BLaER1 (cell line): ENCODE data around the gene ATP6AP2.

ENCODE experiments used
- H3K27ac ChIP-seq: shearing (Covaris generic); formaldehyde crosslinking; 2 replicates; pipeline ENCODE4 v1.8.1; 2022
- H3K27me3 ChIP-seq: shearing (Covaris generic); formaldehyde crosslinking; 2 replicates; pipeline ENCODE4 v1.8.1; 2022
- H3K36me3 ChIP-seq: shearing (Covaris generic); formaldehyde crosslinking; 2 replicates; pipeline ENCODE4 v1.8.1; 2022
- H3K4me1 ChIP-seq: shearing (Covaris generic); formaldehyde crosslinking; 2 replicates; pipeline ENCODE4 v1.8.1; 2022
- H3K4me2 ChIP-seq: shearing (Covaris generic); formaldehyde crosslinking; 2 replicates; pipeline ENCODE4 v1.8.1; 2022
- H3K4me3 ChIP-seq: shearing (Covaris generic); formaldehyde crosslinking; 2 replicates; pipeline ENCODE4 v1.8.1; 2022
- H3K9ac ChIP-seq: shearing (Covaris generic); formaldehyde crosslinking; 2 replicates; pipeline ENCODE4 v1.8.1; 2022
- H3K9me3 ChIP-seq: shearing (Covaris generic); formaldehyde crosslinking; 2 replicates; pipeline ENCODE4 v1.8.1; 2022
- H4K20me1 ChIP-seq: shearing (Covaris generic); formaldehyde crosslinking; 2 replicates; pipeline ENCODE4 v1.8.1; 2022
- Cebpa-rat ChIP-seq: shearing (Covaris generic); IDR thresholded peaks from 2 replicates; pipeline ENCODE4 v1.8.1; 2022

ATP6AP2 gene

DNA sequence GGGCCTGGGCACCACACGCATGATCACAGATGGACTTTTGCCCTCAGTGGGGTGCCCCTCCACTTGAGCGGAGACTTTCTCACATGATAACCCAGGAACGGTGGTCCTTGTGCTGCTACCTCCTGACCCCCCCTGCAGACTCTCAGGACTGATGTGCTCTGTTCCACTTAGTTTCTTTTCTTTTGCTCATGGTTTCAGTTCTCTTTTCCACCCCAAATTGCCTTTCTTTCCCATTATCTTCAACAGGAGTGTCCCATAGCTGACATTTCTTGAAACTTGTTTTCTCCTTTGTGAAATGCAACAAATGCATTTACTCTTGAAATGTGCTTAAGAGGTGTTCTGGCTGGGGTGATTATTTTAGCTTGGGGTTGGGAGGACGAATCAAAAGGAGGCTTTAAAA is 51.4 kb downstream of the ATP6AP2 start:
- Histone ChIP-seq H4K20me1 (peaks cover 48% of the 10 kb centered on the region), H3K27me3 (peaks cover 17% of the 10 kb centered on the region), H3K9ac (no peak overlapping the region), H3K9me3 (no peaks in the 10 kb centered on the region), H3K36me3 (peaks cover 86% of the 10 kb centered on the region), H3K4me1 (no peaks in the 10 kb centered on the region), H3K4me2 (no peak overlapping the region), H3K4me3 (no peak overlapping the region), H3K27ac (no peak overlapping the region)
- no peak for TF ChIP-seq Cebpa-rat

DNA sequence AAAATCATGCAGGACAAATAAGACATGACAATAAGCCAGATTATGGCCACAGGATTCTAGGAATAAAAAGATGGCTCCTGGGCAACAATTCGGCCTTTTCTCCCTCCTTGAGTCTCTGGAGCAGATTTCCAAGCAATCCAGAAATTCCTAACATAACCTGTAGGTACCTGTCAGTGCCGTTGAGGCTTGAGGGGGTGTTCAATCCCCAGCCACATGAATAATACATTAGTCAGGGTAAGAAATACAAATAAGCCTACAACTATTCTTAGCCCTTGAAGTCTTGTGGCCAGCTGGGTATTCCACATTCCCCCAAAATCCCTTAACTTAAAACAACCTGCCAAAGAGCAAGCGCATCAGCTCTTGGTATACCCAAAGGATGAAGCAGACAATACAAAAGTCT is 56.9 kb downstream of the ATP6AP2 start:
- H3K4me1 ChIP-seq, result no peaks in the 10 kb centered on the region
- no peaks in the 10 kb centered on the region for H3K9me3 ChIP-seq
- H3K4me2 ChIP-seq, result no peak overlapping the region
- H3K36me3 ChIP-seq, result peaks cover 80% of the 10 kb centered on the region
- peaks cover 33% of the 10 kb centered on the region for H3K27me3 ChIP-seq
- H3K27ac ChIP-seq, result no peak overlapping the region
- no peak for TF ChIP-seq Cebpa-rat
- no peak overlapping the region for H3K9ac ChIP-seq
- H4K20me1 ChIP-seq, result peaks cover 42% of the 10 kb centered on the region
- H3K4me3 ChIP-seq, result no peak overlapping the region

DNA sequence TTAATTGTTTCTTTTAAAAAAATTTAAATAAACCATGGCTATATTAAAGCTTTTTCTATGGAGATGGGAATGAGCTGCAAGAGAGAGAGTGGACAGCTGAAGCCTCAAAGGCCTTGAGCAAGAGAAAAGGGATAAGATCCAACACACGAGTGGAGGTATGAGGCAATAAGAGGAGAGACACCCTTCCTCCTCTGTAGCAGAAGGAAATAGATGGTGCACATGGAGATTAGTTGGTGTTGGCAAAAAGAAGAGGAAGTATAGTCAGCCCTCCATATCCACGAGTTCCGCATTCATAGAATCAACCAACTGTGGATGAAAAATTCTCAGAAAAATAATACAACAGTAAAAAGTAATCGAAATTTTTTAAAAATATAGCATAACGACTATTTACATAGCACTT is 63.4 kb downstream of the ATP6AP2 start:
- Histone ChIP-seq H3K27ac (peak overlapping the region; percentile 74), H3K9me3 (no peaks in the 10 kb centered on the region), H4K20me1 (peaks cover 11% of the 10 kb centered on the region; the same call in 1 of the 2 replicates), H3K4me1 (peaks cover 27% of the 10 kb centered on the region), H3K4me3 (peak overlapping the region; percentile 62), H3K9ac (no peak overlapping the region), H3K4me2 (peak overlapping the region; percentile 92), H3K36me3 (peaks cover 21% of the 10 kb centered on the region), H3K27me3 (0 out of 2 replicates have a peak, but pooled peaks cover under 1% of the 10 kb centered on the region)
- TF ChIP-seq Cebpa-rat, result peak; percentile 63; the same call in 1 of the 2 replicates

DNA sequence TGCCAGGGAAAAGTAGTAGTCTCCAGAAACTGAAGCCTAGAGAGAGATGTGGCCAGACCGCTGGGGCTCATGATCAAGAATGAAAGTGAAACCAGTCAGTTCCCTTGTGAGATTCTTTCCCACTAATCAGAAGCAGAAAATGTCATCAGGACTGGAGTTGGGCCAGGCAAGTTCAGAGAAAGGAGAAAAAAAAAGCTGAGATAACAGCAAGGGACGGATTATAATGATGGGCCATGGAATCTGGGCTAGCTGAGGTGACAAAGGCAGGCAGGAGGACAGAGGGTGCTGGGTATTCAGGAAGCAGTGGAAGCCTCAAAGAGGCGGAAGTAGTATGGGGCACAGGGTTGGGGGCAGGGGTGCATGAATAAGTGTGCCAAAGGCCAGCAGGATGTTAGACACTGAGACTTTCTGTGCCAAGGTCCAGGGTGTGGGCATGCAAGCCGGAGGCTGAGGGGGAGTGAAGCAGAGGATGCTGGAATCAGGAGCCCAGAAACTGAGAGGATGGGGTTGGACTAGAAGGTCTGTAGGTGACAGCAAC is 64.1 kb downstream of the ATP6AP2 start:
- H3K4me1 ChIP-seq, result peaks cover 27% of the 10 kb centered on the region
- peak overlapping the region; percentile 62 for H3K4me3 ChIP-seq
- peaks cover 16% of the 10 kb centered on the region for H3K36me3 ChIP-seq
- TF ChIP-seq Cebpa-rat, result no peak
- no peaks in the 10 kb centered on the region for H3K9me3 ChIP-seq
- H3K9ac ChIP-seq, result peak overlapping the region; percentile 77
- no peaks in the 10 kb centered on the region for H3K27me3 ChIP-seq
- peak overlapping the region; percentile 92 for H3K4me2 ChIP-seq
- peak overlapping the region; percentile 74 for H3K27ac ChIP-seq
- peaks cover 4% of the 10 kb centered on the region; the same call in 1 of the 2 replicates for H4K20me1 ChIP-seq

DNA sequence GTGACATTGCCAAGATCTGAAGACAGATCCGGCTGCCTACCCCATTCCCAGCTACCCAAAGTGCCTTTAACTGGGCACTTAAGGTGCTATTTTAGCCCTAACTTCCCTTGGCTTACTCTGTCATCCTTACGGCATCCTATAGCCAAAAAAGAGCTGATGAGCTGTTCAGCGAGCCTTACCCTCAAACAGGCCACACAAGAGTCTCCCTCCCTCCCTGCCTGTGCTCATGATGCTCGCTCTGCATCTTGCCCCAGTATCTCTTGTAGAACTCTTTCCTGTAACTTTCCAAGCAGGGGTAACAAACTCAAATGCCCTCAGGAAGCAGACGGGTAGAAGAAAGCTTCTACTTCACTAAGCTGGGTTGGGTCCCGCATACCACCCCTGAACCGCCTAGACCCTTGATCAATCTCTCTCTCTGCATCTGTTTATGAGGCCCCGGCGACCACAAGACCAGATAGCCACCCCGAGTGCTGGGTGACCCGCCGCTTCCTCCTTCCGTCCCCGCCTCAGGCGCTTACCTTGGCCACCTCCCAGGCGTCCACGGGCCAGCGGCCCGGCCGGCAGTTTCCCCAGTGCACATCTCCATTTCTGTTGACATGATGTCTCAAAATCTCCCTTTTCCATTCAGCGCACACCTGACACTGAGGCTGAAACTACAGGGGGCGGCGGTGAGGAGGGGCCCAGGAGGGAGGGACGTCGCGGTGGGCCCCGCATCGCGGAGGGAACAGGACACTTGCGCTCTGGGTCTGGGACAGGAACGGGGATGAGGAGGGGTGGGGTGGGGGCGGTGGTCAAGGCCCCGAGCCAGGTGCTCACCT is 65.9 kb downstream of the ATP6AP2 start:
- Histone ChIP-seq H3K4me3 (peak overlapping the region; percentile 78), H3K9ac (peak overlapping the region; percentile 77), H3K27ac (peak overlapping the region; percentile 61; the same call in 1 of the 2 replicates), H3K9me3 (no peaks in the 10 kb centered on the region), H3K4me2 (peak overlapping the region; percentile 76), H3K4me1 (peaks cover 27% of the 10 kb centered on the region), H3K36me3 (peaks cover 8% of the 10 kb centered on the region), H4K20me1 (no peaks in the 10 kb centered on the region), H3K27me3 (no peaks in the 10 kb centered on the region)
- no peak for TF ChIP-seq Cebpa-rat

DNA sequence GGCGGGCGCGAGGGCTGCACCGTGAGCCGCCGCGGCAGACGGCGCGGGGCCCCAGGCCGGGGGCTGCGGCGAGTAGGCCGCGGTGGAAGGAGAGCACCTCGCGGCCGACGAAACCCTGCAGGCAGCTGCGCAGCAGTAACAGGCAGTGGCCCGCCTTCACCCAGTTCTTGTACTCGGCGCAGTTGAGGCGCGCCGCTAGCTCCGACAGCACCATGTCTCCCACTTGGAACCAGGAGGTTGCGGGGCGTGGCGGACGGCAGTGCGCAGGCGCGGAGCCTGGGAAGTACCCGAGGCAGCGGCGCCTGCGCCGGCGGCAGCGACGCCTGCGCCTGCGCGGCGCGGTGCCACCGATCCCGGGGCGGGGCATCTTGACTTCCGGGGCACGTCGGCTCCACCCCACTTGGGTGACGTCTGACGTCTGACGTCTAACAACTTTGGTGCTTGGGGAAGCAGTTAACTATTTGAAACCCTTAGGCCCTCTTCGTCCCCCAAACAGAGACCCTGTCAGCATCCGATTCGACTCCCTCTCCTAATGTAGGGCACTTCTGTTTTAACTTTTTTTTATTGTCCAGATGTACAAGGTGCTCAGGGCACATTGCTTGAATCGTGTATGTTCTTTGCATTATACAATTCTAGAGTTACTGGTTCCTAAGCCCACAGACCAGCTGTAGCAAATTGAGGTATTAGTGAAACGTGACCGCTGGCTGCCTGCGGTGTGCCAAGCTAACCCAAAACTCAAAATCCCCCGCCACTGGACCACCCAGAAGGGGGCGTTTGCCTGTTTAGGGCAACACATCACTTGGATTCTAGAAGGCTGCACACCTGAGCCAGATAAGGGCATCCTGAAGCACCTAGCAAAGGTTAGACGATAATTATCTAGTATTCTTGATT is 66.8 kb downstream of the ATP6AP2 start, which contains the start of gene CXorf38:
Gene CXorf38 (minus strand): TSS at position 255 of the 891 bp plus-strand sequence. CDS start 41 bp downstream, at position 214.
- H3K4me3 ChIP-seq, result peak within 1 kb of the TSS; percentile 78
- no peak for TF ChIP-seq Cebpa-rat
- H3K36me3 ChIP-seq, result no peaks in the 10 kb centered on the region
- H4K20me1 ChIP-seq, result no peaks in the 10 kb centered on the region
- H3K9me3 ChIP-seq, result no peaks in the 10 kb centered on the region
- peaks cover 27% of the 10 kb centered on the region for H3K4me1 ChIP-seq
- peak within 1 kb of the TSS; percentile 76 for H3K4me2 ChIP-seq
- H3K27ac ChIP-seq, result peak within 1 kb of the TSS; percentile 61; the same call in 1 of the 2 replicates
- no peaks in the 10 kb centered on the region for H3K27me3 ChIP-seq
- peak within 1 kb of the TSS; percentile 77 for H3K9ac ChIP-seq

DNA sequence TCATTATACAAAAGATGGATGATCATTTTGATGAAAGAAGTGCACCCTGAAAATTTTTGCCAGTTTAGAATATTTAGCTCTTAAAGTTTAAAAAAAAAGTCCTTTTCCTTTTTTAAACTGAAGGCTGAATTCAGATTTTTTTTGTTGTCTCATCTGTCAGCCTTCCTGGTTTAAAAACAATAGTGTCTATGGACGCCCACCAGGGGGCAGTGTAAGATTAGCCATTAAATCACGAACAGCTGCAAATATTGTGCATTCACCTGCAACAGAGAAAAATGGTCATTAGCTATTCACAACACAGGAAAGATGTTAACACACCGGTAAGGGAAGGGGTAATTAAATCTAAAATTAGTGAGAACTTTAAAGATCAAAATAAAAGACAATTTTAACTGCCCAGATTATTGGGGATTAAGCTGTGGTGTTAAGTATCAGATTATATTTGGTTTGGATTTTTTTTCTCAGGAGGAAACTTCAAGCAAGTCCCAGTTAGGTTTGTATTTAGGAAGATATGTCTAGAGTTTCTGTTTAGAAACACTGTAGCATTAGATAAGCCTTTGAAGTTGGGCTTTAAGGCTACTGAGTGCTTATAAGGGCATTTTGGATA is 71.0 kb downstream of the ATP6AP2 start:
- Histone ChIP-seq H3K36me3 (peaks cover 4% of the 10 kb centered on the region; the same call in 1 of the 2 replicates), H4K20me1 (no peaks in the 10 kb centered on the region), H3K27ac (no peak overlapping the region), H3K9ac (no peak overlapping the region), H3K4me1 (0 out of 2 replicates have a peak, but pooled peaks cover 4% of the 10 kb centered on the region), H3K27me3 (no peaks in the 10 kb centered on the region), H3K9me3 (no peaks in the 10 kb centered on the region), H3K4me3 (no peak overlapping the region), H3K4me2 (no peak overlapping the region)
- TF ChIP-seq Cebpa-rat, result no peak

DNA sequence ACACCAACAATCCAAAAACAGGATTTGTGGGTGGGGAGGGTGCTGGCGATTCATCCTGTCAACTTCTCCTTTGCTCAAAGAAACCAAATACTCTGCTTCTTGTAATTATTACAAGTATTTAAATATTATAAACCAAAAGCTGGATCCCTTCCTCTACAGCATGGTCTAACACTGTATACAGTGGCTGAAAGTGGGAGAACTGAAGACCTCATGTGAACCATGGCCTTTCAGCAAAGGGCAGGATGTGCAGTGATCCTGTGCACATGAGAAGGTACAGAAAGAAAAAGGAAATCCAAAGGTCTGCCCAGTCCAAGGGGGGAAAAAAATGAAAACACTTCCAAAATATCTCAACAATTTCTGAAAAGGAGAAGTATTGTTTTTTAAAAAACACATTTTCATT is 71.9 kb downstream of the ATP6AP2 start:
- Histone ChIP-seq H3K27me3 (no peaks in the 10 kb centered on the region), H3K4me3 (no peak overlapping the region), H3K36me3 (peaks cover 7% of the 10 kb centered on the region; the same call in 1 of the 2 replicates), H4K20me1 (no peaks in the 10 kb centered on the region), H3K4me2 (no peak overlapping the region), H3K4me1 (0 out of 2 replicates have a peak, but pooled peaks cover 4% of the 10 kb centered on the region), H3K9me3 (no peaks in the 10 kb centered on the region), H3K9ac (no peak overlapping the region), H3K27ac (no peak overlapping the region)
- no peak for TF ChIP-seq Cebpa-rat

DNA sequence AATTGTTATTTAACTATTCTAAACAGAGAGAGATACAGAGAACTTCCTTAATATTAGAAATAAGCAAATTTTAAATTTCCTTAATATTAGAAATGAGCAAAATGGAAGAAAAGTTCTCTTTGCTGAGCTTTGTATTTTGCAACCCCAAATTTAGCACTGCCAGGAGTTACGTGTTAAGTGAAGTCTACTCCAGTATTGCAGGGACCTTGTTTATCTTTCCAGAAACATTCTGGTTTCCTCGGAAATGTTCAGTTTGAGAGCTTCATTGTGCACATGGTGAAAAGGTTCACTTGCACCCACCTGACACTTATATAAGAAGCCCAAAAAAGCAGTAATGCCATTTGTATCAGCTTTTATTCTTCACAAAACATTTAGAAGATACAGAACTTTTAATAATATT is 72.8 kb downstream of the ATP6AP2 start:
- H3K36me3 ChIP-seq, result peaks cover 14% of the 10 kb centered on the region; the same call in 1 of the 2 replicates
- H3K27ac ChIP-seq, result no peak overlapping the region
- no peak overlapping the region for H3K4me3 ChIP-seq
- no peaks in the 10 kb centered on the region for H4K20me1 ChIP-seq
- H3K9me3 ChIP-seq, result no peaks in the 10 kb centered on the region
- TF ChIP-seq Cebpa-rat, result no peak
- no peaks in the 10 kb centered on the region for H3K4me1 ChIP-seq
- no peak overlapping the region for H3K4me2 ChIP-seq
- no peaks in the 10 kb centered on the region for H3K27me3 ChIP-seq
- no peak overlapping the region for H3K9ac ChIP-seq
